HG03095 (cell line): ENCODE results near the gene NCOA3.

Source experiments
- ATAC-seq: cut with Tn5 transposase; IDR thresholded peaks from one replicate; pipeline ENCODE4 v1.9.1; 2021; ENCODE audit warnings: moderate library complexity; ENCODE audit not compliant: unreplicated experiment

NCOA3 gene

GRCh38 chr20:47627540-47627939, 125.9 kb downstream of the NCOA3 start:
- ATAC-seq = no peak

GRCh38 chr20:47629907-47630306, 128.2 kb downstream of the NCOA3 start:
- ATAC-seq = no peak

- ATAC-seq = no peak
These were observed 129.4 kb downstream of the NCOA3 start for GRCh38 chr20:47631078-47631477.

DNA sequence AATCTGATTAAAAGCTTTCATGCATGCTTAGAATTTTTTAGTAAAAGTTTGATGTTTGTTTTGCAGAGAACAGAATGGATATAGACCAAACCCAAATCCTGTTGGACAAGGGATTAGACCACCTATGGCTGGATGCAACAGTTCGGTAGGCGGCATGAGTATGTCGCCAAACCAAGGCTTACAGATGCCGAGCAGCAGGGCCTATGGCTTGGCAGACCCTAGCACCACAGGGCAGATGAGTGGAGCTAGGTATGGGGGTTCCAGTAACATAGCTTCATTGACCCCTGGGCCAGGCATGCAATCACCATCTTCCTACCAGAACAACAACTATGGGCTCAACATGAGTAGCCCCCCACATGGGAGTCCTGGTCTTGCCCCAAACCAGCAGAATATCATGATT, 133.6 kb downstream of the NCOA3 start:
- no peak for ATAC-seq

DNA sequence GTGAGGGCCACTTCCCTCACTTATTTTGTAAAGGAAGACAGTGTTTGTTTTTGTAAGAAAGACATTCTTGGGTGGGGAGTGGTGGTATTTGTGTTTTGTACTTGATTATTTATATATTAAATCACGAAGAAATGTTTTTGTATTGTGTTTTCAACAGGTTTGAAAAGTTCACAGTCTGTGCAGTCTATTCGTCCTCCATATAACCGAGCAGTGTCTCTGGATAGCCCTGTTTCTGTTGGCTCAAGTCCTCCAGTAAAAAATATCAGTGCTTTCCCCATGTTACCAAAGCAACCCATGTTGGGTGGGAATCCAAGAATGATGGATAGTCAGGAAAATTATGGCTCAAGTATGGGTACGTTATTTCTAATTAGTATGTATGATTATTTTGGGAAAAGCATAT, 137.2 kb downstream of the NCOA3 start:
- no peak for ATAC-seq

- ATAC-seq = no peak
These were observed 140.4 kb downstream of the NCOA3 start for GRCh38 chr20:47642118-47642517.

- ATAC-seq = no peak
These were observed 140.9 kb downstream of the NCOA3 start for GRCh38 chr20:47642624-47643023.

DNA sequence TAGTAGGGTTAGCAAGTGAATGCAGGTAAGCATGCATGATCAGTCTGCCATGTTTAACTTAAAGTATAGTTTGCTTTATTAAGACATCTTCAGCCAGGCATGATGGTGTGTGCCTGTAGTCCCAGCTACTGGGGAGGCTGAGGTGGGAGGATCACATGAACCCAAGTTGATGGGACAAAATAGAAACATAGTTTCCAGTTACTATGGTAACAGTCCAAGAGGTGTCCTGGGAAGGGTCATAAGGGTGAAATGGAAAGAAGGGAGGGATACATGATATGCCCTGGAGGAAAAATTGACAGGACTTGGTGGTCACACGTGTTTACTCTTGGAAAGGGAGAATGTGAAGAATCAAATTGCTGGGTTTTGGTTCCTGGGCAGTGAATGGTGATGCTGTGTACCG, 143.9 kb downstream of the NCOA3 start:
- ATAC-seq = no peak

DNA sequence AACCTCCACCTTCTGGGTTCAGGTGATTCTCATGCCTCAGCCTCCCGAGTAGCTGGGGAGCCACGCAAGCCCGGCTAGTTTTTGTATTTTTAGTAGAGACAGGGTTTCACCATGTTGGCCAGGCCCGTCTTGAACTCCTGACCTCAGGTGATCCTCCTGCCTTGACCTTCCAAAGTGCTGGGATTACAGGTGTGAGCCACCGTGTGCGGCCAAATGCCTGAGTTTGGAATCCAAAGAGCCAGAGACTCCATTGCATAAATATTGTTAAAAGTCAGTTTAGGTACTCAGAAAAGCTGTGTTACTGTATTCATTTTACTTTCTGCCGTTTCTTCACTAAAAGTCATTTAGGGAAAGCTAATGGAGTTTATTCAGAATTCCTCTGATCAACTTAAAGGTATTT, 146.3 kb downstream of the NCOA3 start:
- no peak for ATAC-seq

DNA sequence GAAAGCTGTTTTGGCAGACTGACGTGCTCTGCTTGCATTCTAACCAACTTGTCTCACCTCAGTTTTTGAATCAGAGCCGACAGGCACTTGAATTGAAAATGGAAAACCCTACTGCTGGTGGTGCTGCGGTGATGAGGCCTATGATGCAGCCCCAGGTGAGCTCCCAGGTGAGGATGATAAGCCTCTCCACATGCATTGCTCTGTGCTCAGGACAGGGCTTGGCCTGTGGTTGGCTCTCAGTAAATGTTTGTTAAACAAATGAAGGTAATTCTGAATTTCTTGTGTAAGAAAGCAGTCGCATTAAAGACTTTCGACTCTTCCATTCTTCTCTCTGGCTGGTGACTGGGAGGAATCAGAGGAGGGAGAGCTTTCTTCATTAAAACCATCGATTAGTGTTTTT, 147.3 kb downstream of the NCOA3 start:
- ATAC-seq = no peak

DNA sequence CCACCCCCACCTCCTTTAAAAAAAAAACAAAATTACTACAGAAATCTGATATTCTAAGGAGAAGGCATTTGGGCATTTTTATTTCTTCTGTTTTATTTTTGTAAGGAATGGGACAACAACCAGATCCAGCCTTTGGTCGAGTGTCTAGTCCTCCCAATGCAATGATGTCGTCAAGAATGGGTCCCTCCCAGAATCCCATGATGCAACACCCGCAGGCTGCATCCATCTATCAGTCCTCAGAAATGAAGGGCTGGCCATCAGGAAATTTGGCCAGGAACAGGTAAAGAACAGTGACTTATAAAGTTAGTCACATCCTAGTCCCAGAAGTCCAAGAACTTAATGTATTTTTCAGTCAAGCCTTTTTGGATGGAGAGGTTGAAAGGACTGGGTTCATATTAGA, 150.6 kb downstream of the NCOA3 start:
- ATAC-seq = no peak

GRCh38 chr20:47652794-47653193, 151.1 kb downstream of the NCOA3 start:
- no peak for ATAC-seq

GRCh38 chr20:47653869-47654268, 152.2 kb downstream of the NCOA3 start:
- ATAC-seq = no peak

DNA sequence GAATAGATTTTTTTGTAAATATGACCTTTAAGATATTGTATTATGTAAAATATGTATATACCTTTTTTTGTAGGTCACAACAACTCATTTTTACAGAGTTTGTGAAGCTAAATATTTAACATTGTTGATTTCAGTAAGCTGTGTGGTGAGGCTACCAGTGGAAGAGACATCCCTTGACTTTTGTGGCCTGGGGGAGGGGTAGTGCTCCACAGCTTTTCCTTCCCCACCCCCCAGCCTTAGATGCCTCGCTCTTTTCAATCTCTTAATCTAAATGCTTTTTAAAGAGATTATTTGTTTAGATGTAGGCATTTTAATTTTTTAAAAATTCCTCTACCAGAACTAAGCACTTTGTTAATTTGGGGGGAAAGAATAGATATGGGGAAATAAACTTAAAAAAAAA, 152.7 kb downstream of the NCOA3 start:
- ATAC-seq = no peak

DNA sequence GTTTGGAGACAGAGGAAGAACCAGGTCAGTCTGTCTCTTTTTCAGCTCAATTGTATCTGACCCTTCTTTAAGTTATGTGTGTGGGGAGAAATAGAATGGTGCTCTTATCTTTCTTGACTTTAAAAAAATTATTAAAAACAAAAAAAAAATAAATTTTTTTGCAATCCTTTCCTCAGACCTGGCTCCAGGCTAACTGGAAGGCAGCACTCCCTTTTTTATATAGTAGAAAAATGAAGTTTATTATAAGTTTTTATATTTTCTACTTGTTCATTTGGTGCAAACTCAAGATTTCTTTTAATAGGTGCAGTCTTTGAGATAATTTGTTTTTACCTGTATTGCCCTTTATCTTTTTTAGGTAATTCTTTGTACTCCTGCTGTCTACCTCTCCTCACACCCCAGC, 153.9 kb downstream of the NCOA3 start:
- ATAC-seq = no peak

- no peak for ATAC-seq
These were observed 154.6 kb downstream of the NCOA3 start for GRCh38 chr20:47656318-47656717.

DNA sequence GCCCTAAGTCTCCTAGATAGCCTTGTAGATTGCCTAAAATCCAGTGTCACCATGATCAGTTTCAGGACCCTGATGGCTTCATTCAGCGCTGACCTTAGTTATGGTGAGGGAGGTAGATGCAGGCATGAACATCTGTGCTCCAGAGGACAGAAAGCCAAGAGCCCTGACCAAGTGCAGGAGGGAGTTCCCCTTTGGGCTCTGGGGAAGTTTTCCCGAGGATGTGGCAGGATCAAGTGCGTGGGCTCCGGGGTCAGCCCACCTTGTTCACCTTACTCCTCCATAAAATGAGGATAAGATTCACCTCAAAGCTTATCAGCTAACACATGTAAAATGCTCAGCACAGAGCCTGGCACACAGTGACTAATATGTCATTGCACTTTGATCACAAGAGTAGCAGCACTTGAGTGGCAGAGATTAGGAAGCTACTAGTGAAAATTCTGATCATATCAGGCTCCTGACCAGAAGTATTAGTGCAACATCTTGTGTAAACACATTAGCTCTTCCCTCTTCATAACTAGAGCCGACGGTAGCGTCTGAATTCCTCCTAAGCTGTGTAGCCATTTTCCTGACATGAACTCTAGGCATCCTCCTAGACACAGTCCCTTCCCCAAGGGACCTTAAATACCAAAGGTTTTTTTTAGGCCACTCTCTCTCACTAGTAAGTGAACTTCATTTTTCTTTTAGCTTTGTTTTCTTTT, 158.4 kb downstream of the NCOA3 start:
- no peak for ATAC-seq

- no peak for ATAC-seq
These were observed 158.9 kb downstream of the NCOA3 start for GRCh38 chr20:47660602-47660905.

GRCh38 chr20:47660983-47661700, 159.5 kb downstream of the NCOA3 start:
- no peak for ATAC-seq

DNA sequence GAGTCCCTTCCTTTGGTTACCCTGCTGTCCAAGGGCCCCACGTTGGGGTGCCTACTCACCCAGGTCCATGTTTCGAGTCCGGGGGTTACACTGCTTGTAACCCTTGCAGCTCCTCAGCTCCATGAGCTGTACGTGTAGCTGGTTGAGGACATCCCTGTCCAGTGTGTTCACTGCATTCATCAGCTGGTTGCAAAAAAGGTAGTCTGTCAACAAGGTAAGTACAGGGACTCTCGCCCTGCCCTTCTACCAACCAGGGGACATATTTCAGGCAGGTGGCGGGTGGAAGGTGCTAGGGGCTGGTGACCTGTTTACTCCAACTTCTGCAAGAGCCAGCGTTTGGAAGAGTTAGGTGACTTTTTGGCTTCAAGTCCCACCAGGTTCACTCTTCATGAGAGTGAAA, 160.0 kb downstream of the NCOA3 start:
- no peak for ATAC-seq

GRCh38 chr20:47662483-47663353, 161.0 kb downstream of the NCOA3 start:
- no peak for ATAC-seq
